ENCODE measurements around the gene ETFDH. TPM values are rescaled to one million over a fixed set of nuclear protein-coding genes. Genes with fewer than 3 reads are reported as not detected.

ETFDH gene
- total and polyA plus RNA-seq, 8 donors, result 20.7 to 35.8 (median 25.5) TPM

GRCh38 chr4:158676076-158676475 lies 4.0 kb downstream of the ETFDH start:
- Histone ChIP-seq H3K4me1 (peaks cover 6 to 19% of the 10 kb centered on the region in 2 donors), H3K9me3 (no peaks in the 10 kb centered on the region), H3K27me3 (no peaks in the 10 kb centered on the region), H3K36me3 (no peaks in the 10 kb centered on the region), H3K27ac (no peak overlapping the region), H3K4me3 (no peak overlapping the region)
- no peak for DNase-seq
- TF ChIP-seq CTCF (IDR thresholded peaks at IDR 0.05), result no peak
- intact Hi-C loops (cut with DNase I), result no loop called here
- no peak for ATAC-seq

- ATAC-seq, result no peak
- Histone ChIP-seq H3K4me3 (no peak overlapping the region), H3K9me3 (no peaks in the 10 kb centered on the region), H3K36me3 (peaks cover 0 to 20% of the 10 kb centered on the region in 2 donors), H3K27ac (no peak overlapping the region), H3K4me1 (peaks cover 0 to 8% of the 10 kb centered on the region in 2 donors), H3K27me3 (no peaks in the 10 kb centered on the region)
- intact Hi-C loops (cut with DNase I), result no loop called here
- no peak for DNase-seq
- no peak for TF ChIP-seq CTCF (IDR thresholded peaks at IDR 0.05)
Measured at GRCh38 chr4:158678767-158679166, 6.7 kb downstream of the ETFDH start.

- Histone ChIP-seq H3K27ac (no peak overlapping the region), H3K4me3 (no peak overlapping the region), H3K9me3 (no peaks in the 10 kb centered on the region), H3K27me3 (no peaks in the 10 kb centered on the region), H3K36me3 (peaks cover 0 to 45% of the 10 kb centered on the region in 2 donors), H3K4me1 (no peaks in the 10 kb centered on the region)
- DNase-seq (no peak), ATAC-seq (no peak)
- TF ChIP-seq CTCF (IDR thresholded peaks at IDR 0.05), result no peak
- intact Hi-C loops (cut with DNase I), result no loop called here
Measured at GRCh38 chr4:158681629-158682028, 9.5 kb downstream of the ETFDH start.

GRCh38 chr4:158682066-158682465 lies 10.0 kb downstream of the ETFDH start:
- H3K27me3 ChIP-seq, result no peaks in the 10 kb centered on the region
- no peaks in the 10 kb centered on the region for H3K9me3 ChIP-seq
- DNase-seq, result no peak
- ATAC-seq, result no peak
- no peak for TF ChIP-seq CTCF (IDR thresholded peaks at IDR 0.05)
- H3K4me1 ChIP-seq, result no peaks in the 10 kb centered on the region
- no peak overlapping the region for H3K4me3 ChIP-seq
- H3K36me3 ChIP-seq, result peaks cover 0 to 48% of the 10 kb centered on the region in 2 donors
- no peak overlapping the region for H3K27ac ChIP-seq
- intact Hi-C loops (cut with DNase I), result no loop called here

- Histone ChIP-seq H3K4me3 (no peak overlapping the region), H3K27ac (no peak overlapping the region), H3K4me1 (no peaks in the 10 kb centered on the region), H3K36me3 (peaks cover 0 to 59% of the 10 kb centered on the region in 2 donors), H3K9me3 (no peaks in the 10 kb centered on the region), H3K27me3 (no peaks in the 10 kb centered on the region)
- DNase-seq (no peak), ATAC-seq (no peak)
- intact Hi-C loops (cut with DNase I), result no loop called here
- no peak for TF ChIP-seq CTCF (IDR thresholded peaks at IDR 0.05)
Measured at GRCh38 chr4:158688813-158689212, 16.7 kb downstream of the ETFDH start.

All from left lung (tissue), 10 donors.